GM19452 (cell line): Measurements from ENCODE around the gene DLX4.

Experiments used
- ATAC-seq: cut with Tn5 transposase; IDR thresholded peaks from one replicate; pipeline ENCODE4 v1.9.1; 2021; ENCODE audit not compliant: unreplicated experiment

DLX4 gene, protein sequence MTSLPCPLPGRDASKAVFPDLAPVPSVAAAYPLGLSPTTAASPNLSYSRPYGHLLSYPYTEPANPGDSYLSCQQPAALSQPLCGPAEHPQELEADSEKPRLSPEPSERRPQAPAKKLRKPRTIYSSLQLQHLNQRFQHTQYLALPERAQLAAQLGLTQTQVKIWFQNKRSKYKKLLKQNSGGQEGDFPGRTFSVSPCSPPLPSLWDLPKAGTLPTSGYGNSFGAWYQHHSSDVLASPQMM

DNA sequence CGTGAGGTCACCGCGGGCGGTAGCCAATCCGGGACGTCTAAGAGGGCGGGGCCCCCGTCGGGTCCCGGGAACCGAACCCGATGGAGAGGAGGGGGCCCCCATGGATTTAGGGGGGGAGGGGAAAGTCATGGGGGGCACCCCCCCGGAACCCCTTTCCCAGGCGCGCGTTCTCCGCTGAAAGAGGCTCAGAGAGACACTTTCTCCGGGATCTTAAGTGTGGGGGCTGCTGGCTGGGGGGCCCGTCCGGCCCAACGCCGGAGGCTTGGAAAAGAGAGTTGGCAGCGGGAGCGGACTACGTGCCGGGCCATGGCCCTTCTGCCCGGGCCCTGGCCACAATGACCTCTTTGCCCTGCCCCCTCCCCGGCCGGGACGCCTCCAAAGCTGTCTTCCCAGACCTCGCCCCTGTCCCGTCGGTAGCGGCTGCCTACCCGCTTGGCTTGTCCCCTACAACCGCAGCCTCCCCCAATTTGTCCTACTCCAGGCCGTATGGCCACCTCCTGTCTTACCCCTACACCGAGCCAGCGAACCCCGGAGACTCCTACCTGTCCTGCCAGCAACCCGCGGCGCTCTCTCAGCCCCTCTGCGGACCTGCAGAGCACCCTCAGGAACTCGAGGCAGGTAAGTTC is at the start of gene DLX4:
TSS of gene DLX4 (plus strand) at position 57 of the 626 bp plus-strand sequence. CDS start at position 336, 279 bp downstream.
- ATAC-seq, result no peak

DNA sequence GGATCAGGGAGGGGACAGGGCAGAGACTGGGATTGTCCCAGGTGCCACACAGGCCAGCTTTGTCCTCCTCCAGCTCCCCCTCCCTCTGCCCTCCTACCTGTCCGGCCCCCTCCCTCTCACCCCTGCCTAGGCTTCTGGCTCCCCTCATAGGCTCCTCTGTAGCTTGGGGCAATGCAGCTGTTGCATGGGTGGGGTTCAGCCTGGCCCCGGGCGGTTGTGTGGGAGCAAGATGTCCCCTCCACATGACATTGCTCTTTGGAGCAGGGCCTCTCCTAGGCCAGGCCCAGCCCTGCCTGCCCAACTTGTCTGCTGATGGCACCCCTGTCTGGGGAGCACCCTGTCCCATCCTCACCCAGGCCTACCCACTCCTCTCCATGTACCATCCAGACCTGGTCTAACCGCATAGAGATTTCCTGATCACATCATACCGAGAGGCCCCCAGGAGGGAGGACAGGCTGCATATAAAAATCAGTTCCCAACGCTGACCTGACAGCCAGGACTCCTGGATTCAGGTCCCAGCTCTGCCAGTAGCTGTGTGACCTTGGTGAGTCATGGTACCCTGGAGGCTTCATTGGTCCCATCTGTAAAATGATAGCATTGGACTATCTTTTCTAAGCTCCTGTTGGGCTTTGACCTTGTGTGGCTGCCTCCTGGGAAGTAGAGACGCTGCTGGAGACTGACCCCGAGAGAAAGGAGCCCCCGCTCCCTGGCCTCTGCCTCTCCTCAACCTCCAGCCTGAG is 48.8 kb upstream of the DLX4 start:
- ATAC-seq, result no peak

DNA sequence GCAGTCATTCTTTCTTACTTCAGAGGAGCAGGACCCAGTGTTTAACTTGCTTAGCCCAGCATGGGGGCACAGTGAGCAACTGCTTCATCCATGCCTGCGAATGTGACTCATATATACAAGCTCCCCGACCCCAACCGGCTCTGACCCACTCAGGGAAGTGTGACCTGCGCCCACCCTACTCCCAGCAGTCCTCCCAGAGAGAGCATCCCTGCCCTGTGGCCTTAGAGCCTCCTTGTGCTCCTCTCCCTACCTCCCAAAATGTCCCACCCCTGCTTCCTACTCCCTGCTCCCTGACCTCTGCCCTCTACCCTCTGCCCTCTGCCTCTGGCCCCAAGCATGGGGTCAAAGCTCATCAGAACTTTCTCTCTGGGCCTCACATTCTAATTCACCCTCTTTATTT is 46.9 kb upstream of the DLX4 start:
- ATAC-seq, result no peak

DNA sequence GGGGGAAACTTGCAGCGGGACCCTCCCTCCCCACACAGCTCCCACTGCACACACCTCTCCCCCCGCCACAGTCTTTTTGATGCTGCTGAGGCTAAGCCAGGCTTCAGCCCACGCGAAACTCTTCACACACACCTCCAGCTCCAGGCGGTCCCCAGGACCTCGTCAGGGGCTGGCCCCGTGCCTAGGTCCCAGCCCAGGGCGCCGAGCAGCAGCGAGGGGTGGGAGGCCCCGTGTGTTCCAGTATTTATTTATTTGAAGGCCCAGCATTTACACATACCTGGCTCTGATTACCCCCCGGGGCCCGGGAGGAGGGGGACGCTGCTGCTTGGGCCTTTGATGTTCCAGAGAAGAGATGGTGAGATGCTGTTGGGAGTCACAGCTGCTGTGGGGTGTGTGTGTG is 44.9 kb upstream of the DLX4 start:
- ATAC-seq, result no peak

DNA sequence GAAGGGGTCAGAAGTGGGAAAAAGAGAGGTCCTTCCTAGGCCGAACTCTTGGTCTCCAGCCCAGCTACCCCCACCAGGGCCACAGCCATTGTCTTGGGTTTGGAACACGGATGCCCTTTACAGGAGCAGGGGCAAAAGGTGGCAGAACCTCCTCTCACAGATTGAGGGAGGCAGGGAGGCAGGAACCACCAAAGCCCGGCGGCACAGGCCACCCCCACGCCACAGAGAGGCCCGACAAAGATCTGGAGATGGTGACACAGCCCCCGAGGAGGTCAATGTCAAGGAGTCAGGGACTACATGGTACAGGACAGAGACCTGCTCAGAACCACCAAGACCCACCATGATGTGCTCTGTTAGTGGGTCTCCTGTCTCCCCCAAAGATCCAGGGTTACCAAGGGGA is 44.4 kb upstream of the DLX4 start:
- no peak for ATAC-seq

DNA sequence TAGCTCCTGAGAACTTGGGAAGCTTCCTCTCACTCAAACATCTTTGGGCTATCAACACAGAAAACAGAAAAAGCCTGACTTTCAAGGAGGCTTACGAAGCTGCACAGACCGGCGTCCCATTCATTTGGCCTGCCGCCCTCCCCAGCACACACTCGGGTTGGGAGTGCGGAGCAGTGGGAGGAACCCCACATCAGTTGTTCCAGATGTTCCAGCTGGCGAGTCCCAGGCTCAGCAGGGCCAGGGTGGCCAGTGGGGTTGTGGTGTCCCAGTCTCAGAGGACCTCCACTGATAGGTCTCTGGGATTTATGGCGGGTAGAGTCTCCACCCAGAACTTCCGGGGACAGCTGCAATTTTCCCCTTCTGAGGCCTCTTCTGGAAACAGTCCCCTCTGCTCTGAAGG is 43.1 kb upstream of the DLX4 start:
- ATAC-seq, result no peak

DNA sequence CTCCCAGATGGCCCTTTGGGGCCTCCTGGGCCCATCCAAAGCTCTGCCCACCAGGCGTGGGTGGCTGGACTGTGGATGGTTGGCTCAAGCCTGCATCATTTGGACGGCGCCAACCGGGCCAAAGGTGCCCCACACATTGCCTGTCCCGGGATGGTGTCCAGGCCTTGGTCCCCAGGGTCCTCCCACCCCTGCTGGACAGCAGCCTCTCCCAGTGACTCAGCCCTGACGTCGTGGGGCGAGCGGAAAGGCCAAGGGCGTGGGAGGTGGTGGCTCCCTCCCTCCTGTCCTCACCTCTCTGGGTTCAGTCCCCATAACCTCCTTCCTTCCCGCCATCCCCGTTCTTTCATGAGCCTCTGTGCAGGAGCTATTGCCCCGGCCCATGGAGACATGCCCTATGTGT is 42.1 kb upstream of the DLX4 start:
- no peak for ATAC-seq

DNA sequence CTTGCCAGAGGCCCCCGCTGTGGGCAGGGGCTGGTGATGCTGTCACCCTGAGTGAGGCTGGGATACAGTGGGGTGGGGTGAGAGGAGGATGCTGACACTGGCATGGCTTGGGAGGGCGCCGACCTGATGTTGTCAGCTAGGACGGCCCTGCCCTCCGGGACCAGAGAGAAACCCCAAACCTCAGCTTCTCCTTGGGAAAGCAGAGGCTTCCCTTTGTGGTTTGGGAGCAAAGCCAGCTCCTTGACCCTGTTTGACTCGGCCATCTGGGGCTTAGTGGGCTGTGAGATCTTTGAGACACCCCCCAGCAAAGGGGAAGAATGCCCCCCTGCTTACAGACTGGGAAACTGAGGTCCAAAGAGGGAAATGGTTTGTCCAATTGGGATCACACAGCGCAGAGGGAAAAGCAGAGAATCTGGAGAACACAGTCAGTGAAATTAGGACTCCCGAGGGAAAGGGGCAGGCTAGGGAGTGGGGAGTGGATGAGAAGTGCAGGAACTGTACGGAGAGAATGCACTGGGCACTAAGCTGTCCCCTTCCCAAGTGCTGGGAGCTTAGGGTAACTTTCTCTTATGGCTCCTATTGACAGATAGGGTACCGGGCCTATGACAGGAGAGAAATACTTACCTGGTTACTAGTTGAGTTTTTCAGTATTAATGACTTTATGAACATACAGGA is 40.7 kb upstream of the DLX4 start:
- ATAC-seq, result no peak

DNA sequence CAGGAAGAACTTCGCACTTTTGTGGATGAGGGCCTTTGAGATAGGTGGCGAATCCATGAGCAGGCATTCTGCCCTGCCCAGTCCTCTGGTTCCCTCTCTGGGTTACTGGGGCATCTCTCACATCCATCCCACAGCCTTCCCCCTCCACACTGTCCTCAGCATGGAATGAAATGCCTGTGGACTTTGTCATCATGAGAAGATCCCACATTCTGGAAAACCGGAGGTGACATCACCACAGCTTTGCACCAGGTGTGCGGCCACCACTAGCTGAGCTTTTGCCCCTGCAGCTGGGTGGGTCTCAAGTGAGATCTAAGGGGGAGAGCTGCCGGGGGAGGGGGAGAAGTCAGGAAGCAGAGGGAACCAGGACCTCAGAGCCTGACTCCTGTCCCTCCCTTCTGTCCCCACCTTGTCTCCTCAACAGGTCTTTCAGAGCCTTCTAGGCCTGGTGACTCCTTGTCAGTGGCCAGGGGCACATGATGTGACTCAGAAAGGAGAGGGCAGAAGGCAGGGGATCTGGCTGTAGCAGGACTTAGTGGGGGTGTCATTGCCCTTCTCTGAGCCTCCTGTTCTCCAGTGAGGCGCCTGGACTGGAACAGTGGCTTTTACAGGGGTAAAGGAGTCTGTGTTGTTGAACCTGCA is 40.0 kb upstream of the DLX4 start:
- ATAC-seq, result no peak

DNA sequence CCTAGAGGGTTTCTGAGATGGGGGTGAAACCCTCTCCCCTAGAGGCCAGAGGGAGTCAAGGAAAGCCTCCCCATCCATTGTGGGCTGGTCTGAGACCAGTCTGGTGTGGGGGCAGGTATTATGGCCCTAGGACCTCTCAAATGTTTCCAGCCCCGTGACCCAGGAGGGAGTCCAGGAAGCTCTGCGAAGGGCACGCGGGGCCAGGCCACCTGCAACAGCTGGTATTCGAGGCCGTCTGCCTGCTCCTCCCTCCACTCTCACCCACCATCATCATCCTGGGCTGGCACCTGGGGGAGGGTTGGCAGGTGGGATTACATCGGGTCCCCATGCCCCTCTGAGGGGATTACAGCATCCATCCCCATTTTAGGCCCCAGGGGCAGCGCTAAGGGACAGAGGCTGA is 38.1 kb upstream of the DLX4 start:
- no peak for ATAC-seq

DNA sequence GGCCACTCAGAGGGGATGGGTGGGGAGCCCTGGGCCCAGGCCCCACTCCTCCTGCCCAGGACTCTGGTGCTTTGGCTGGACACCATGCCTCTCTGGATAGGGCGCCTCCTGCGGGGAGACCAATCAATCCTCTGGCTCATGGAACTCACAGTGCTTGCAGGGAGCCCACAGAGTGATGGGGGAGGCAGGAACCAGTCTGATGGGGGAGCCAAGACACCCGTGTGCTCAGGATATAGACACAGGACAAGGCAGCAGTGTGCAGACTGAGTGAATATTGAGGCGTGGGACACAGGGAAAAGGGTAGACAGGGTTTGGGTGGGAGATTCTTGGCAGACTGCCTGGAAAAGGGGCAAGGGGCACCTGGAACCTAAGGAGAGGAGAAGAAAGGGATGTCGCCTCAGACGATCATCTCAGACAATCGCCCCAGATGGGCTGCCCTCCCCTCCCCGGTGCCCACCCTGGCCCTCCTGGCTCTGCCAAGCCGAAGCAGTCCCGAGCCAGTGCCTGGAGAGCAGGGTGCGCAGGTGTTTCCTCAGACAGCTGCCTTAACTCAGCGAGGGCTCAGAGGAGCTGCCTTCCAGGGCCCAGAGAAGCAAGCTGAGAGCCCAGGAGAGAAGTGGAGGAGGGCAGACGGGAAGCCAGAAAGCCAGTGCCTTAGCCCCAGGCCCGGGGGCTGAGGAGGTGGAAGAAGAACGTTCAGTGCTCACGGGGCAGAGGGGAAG is 37.4 kb upstream of the DLX4 start:
- no peak for ATAC-seq

DNA sequence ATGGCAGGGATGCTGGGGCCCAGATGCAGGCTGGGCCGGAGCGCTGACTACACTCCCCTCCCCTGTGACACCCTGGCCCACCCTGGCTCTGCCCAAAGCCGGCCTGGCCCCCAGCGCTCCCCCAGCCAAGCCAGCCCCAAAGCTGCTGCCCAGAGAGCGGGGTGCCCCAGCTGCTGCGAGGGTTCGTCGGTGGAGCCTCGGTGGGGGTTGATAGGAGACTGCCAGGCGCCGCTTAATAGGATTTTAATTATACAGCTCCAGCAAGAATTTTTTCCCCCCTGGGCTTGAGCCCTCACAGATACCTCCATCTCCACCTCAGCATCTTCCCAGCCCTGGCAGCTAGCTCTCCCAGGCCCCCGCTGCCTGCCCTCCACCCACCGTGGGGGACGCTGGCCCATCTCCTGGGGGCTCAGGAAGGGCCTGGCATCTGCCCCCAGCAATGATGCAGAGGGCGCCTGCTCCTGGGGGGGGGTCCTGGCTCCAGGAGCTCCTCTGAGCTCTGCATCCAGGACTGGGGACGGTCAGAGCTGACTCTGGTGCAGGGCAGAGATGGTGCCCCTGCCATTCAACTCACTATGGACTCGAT is 36.8 kb upstream of the DLX4 start:
- ATAC-seq, result no peak

DNA sequence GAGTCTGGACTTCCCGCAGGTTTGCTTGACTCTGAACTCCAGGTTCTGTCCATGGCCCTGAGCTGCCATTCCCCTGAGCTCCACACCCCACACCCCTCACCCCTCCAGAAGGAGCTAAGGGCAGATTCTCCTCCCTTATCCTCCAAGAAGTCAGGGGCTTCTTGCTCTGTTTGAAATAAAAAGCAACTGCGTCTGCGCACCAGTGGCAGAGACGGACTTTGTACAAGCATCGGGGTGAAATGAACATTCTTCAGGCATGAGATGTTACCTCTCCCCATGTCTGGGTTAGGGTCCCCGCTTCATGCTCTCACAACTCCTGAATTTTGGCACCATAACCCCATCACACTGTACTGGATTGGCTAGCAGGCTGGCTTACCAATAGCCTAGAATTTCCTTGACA is 36.1 kb upstream of the DLX4 start:
- ATAC-seq, result no peak

DNA sequence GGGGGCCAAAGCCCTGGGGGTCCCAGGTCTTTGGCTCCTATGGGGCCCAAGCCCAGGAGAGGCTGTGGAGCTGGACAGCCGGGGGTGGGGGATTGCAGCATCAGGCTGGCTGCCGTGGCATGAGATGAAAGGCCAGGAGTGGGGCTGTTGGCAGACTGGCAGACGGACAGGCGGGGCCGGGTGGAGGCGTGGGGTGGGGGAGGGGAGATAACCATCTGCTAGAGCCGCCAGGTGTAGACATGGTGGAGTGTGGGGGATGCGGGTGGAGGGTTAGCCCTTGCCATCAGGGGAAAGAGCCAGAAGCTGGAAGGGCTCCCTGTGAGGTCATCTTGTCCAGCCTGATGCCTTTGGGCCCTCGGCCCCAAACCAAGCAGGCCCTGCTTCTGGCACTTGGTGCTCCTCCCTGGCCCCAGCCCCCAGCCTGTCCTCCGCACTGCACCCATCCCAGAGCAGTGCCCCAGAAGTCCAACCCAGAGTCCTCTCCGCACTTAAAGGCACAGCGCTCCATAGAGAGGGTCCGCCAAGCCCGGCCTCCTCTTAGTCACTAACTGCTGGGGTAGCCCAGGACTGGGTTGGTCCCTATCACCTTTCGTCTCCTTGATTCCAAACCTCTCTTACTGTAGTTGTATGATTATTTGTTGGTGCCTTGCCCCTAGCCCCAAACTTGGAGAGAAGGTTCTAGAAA is 33.3 kb upstream of the DLX4 start:
- ATAC-seq, result no peak

DNA sequence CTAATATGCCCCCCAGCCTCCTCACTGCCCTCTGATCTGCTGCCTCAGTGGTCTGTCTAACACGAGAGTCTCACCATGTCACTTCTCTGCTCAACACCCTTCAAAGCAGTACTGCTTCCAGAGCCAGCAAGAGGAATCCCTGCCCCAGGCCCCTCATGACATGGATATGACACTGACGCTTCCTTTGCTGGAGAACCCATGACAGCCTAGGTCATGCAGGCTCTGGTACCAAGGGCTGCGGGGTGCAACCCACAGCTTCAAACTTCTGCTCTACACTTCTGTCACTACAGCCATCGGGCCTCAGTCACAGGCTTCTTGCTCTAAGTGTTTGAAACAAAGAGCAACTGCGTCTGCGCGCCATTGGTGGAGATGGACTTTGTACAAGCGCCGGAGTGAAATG is 32.6 kb upstream of the DLX4 start:
- ATAC-seq, result no peak

DNA sequence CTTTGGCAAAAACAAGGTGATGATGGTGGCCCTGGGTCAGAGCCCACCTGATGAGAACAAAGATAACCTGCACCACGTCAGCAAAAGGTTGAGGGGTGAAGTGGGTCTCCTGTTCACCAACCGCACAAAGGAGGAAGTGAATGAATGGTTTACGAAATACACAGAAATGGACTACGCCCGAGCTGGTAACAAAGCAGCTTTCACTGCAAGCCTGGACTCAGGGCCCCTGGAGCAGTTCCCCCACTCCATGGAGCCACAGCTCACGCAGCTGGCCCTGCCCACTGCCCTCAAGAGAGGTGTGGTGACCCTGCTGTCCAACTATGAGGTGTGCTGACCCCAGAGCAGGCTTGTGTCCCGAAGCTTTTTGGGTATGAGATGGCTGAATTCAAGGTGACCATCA is 29.7 kb upstream of the DLX4 start:
- no peak for ATAC-seq

DNA sequence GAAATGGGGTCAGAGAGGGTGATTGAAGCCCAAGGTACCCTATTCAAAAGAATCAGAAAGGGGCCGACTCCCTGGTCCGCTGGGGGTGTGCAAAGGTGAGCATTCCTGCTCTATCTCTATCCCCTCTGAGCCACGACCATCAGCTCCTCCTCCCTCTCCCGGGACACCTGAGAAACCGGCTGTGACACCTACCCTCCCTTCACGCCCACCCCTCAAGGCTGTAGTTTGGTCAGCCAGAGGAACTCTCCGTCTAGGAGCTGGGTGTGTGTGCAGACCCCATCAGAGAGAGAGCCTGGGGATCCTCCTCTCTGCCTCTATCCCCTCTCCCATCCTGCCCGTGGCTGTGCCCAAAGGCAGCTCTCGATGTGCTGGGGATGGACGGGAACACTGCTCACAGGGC is 27.6 kb upstream of the DLX4 start:
- no peak for ATAC-seq

DNA sequence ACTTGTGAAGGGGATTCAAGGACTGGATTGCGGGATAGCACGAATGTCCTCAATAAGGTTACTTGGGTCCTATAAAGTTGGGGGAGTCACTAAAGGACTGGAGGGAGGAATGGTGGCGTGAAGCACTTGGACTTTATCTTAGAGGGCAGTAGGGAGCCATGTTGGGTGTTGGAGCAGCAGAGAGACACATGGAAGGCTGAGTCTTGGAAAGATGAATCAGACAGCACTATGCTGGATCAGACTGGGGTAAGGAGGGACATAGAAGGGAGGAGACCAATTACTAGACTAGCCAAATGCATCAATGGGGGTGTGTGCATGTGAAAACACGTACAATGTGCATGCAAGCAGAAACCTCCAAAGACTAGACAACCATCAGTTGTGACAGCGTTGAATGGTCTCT is 26.0 kb upstream of the DLX4 start:
- ATAC-seq, result no peak

DNA sequence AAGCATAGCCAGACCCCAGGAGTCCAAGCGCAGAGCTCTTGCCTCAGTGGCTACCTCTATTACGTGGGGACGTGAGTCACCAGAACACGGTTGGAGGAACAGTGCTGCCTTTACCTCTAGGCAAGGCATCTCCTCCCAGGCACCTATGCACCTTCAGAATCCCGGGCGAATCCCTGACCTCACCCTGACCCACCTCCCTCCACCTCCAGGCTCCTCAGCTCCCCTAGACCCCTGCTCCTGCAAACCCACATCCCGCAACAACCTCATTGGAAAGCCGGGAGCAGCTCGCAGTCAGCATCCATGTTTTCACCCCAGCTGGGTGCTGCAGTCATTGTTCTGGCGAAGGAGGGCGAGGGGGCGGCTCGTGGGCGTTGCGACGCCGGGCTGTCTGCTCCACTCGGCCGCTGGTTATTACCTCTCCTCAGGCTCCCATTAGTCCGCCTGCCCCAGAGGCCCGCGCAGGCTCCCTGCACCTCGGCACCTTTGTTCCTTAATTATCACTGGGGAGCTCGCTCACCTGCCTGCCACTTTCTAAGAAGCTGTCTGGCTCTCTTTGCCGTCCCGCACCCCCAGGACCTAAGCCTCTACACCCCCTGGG is 24.6 kb upstream of the DLX4 start:
- ATAC-seq, result no peak
